ENCODE data around the gene FARP1.

FARP1 gene, protein sequence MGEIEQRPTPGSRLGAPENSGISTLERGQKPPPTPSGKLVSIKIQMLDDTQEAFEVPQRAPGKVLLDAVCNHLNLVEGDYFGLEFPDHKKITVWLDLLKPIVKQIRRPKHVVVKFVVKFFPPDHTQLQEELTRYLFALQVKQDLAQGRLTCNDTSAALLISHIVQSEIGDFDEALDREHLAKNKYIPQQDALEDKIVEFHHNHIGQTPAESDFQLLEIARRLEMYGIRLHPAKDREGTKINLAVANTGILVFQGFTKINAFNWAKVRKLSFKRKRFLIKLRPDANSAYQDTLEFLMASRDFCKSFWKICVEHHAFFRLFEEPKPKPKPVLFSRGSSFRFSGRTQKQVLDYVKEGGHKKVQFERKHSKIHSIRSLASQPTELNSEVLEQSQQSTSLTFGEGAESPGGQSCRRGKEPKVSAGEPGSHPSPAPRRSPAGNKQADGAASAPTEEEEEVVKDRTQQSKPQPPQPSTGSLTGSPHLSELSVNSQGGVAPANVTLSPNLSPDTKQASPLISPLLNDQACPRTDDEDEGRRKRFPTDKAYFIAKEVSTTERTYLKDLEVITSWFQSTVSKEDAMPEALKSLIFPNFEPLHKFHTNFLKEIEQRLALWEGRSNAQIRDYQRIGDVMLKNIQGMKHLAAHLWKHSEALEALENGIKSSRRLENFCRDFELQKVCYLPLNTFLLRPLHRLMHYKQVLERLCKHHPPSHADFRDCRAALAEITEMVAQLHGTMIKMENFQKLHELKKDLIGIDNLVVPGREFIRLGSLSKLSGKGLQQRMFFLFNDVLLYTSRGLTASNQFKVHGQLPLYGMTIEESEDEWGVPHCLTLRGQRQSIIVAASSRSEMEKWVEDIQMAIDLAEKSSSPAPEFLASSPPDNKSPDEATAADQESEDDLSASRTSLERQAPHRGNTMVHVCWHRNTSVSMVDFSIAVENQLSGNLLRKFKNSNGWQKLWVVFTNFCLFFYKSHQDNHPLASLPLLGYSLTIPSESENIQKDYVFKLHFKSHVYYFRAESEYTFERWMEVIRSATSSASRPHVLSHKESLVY

GRCh38 chr13:98142380-98143156 is at the start of gene FARP1:
TSS of gene FARP1 (plus strand) at chr13:98143094. CDS start at chr13:98213243, 70,149 bp downstream.
- peak; percentile 98 for DNase-seq

GRCh38 chr13:98094678-98095266 is 48.1 kb upstream of the FARP1 start:
- DNase-seq: no peak

DNA sequence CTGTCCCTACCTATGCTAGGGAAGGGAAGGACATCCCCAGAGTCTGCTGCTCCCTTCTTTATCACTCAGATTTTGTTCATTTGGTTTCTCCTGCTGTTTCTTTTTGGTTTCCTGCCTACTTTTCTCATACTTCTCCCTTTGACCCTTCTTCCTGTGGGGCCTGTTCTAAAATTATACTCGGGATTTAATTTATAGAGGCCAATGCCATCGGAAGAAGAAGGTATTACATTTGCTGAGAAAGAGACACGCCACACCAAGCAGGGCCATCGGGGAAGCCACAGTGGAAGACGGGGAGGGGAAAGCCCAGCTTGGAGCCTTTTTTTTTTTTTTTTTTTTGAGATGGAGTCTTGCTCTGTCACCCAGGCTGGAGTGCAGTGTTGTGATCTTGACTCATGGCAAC is 46.8 kb upstream of the FARP1 start:
- DNase-seq: no peak

GRCh38 chr13:98097749-98098148 is 45.1 kb upstream of the FARP1 start:
- no peak for DNase-seq

- no peak for DNase-seq
These were observed 44.4 kb upstream of the FARP1 start for GRCh38 chr13:98098516-98098915.

- DNase-seq: no peak
These were observed 43.3 kb upstream of the FARP1 start for GRCh38 chr13:98099627-98100026.

DNA sequence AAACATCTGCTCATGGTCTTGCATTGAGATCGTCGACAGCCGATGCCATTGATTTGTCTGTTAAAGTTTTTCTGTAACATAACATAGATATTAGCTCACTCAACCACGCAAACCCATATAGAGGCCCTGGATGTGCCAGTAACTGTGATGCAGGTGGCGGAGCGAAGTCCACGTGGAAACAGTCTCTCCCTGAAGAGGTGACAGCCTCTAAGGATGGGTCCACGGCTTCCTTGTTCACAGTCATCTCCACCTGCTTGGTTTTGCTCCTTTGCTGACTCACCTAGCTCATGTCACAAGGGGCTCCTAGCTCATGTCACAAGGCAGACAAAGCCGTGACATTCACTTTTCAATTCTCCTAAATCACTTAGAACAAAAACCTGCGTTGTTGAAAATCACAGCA is 42.4 kb upstream of the FARP1 start:
- no peak for DNase-seq

DNA sequence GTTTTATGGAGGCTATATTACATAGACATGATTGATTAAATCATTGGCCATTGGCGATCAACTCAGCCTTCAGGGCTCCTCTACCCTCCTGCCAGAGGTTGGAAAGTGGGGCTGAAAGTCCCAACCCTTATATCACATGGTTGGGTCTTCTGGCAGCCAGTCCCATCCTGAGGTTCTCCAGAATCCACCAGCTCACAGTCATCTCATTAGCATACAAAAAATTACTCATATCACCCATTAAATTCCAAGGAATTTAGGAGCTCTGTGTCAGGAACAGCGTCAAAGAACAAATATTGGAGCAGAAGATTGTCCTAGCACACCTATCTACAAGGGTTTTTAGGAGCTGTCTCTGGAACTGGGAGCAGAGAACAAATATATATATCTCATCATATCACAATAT is 39.4 kb upstream of the FARP1 start:
- DNase-seq: no peak

- no peak for DNase-seq
These were observed 38.7 kb upstream of the FARP1 start for GRCh38 chr13:98103942-98104880.

GRCh38 chr13:98105929-98106336 is 37.0 kb upstream of the FARP1 start:
- no peak for DNase-seq

GRCh38 chr13:98108341-98108740 is 34.6 kb upstream of the FARP1 start:
- no peak for DNase-seq

- no peak for DNase-seq
These were observed 33.6 kb upstream of the FARP1 start for GRCh38 chr13:98109226-98109853.

DNA sequence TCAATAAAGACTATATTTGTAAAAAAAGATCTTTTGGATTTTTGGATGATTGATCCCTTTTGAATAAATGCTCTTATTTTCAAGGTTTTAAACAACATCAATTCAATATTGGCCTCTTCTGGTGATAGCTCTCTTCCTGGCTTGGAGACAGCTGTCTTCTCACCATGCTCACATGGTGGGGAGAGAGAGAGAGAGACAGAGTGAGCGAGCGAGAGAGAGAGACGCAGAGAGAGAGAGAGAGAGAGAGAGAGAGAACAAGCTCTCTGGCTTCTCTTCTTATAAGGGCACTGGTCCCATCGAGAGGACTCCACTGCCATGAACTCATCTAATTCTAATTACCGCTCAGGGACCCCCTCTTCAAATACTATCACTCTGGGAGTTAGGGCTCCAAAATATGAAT is 32.1 kb upstream of the FARP1 start:
- no peak for DNase-seq

GRCh38 chr13:98111168-98112098 is 31.5 kb upstream of the FARP1 start:
- no peak for DNase-seq

DNA sequence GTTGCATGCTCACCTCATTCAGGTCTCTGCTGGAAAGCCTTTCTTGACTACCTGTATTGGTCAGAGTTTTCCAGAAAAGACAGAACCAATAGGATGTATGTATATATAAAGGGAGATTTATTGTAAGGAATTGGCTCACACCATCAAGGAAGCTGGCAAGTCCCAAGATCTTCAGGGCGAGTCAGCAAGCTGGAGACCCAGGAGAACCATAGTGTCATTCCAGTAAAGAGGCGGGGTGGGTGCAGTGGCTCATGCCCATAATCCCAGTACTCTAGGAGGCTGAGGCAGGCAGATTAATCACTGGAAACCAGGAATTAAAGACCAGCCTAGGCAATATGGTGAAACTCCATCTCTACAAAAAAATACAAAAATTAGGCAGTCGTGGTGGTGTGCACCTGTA is 30.4 kb upstream of the FARP1 start:
- no peak for DNase-seq

DNA sequence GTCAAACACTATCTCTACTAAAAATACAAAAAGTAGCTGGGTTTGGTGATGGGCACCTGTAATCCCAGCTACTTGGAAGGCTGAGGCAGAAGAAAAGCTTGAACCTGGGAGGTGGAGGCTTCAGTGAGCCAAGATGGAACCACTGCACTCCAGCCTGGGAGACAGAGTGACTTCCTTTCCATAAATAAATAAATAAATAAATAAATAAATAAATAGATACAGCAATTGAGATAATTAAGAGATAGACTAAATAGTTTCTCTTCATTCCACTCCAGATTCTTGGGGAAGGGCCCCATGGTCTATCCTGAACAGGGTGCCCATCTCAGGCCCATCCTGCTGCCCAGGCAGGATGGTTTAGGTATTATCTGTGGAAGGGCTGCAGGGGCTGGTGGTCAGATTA is 24.0 kb upstream of the FARP1 start:
- DNase-seq: no peak

- DNase-seq: no peak
These were observed 19.7 kb upstream of the FARP1 start for GRCh38 chr13:98123176-98123575.

GRCh38 chr13:98129059-98129746 is 13.7 kb upstream of the FARP1 start:
- no peak for DNase-seq

DNA sequence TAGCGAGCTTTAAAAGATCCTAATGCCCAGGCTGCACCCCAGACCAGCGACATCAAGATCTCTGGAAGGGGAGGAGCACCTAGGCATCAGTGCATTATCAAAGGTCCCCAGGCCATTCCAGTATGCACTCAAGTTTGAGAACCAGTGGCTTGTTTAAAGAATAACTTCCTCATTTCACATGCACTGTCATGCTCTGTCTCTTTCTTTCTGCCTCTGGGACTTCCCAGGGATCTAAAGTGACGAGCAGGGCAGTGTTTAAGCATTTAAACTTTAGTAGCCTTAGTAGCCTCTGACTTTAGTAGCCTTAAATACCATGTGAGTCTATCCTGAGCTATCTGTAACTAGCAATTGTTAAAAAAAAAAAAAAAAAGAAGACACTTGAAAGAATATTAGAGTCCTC is 8.9 kb upstream of the FARP1 start:
- DNase-seq: no peak

Measured in GOT3 (cell line).